ENCODE results near the gene FNDC3B. TPM values are rescaled to one million over a fixed set of nuclear protein-coding genes. Genes with fewer than 3 reads are reported as not detected.

FNDC3B gene
- total and polyA plus RNA-seq, 9 of the 15 experiments (the other 6 are each of a cell fraction or from before 2014, with no cell fraction given): 7.0 to 35.8 (median 16.2) TPM

GRCh38 chr3:172407872-172408271 lies 368.5 kb downstream of the FNDC3B start:
- no peak overlapping the region for H3K9ac ChIP-seq (ENCODE audit: insufficient read depth in 1 of 2, low read depth in 2 of 2, low read length in 2 of 2)
- no TSS peak for BruUV-seq (replicated peaks)
- no peaks in the 10 kb centered on the region for H4K20me1 ChIP-seq (replicated peaks; ENCODE audit: control insufficient read depth, insufficient read depth, low read length)
- intact Hi-C loops (cut with micrococcal nuclease) (no loop called here), in situ Hi-C loops (cut with MboI) (no loop called here)
- no peaks in the 10 kb centered on the region for H3K79me2 ChIP-seq (ENCODE audit: control insufficient read depth, insufficient read depth, low read length)
- DNase-seq (ENCODE audit: extremely low read depth in 1 of 4, low spot score in 3 of 4) (no peak), ATAC-seq (no peak), FAIRE-seq (no peak)
- H2AFZ ChIP-seq (ENCODE audit: low read depth, low read length): no peak overlapping the region
- peaks cover 0 to 8% of the 10 kb centered on the region in 2 experiments; a peak in 1 of 5 replicates for H3K4me1 ChIP-seq (replicated peaks in 1 of 2; ENCODE audit: control insufficient read depth in 2 of 2, insufficient read depth in 2 of 2, low read length in 2 of 2)
- TF ChIP-seq HDAC6 (IDR thresholded peaks at IDR 0.05; ENCODE audit: low read depth, low read length) (no peak), FOSL1 (tag; conservative IDR thresholded peaks at IDR 0.05) (no peak), SMARCC2 (IDR thresholded peaks at IDR 0.05; ENCODE audit: low read depth) (no peak), SRSF7 (optimal IDR thresholded peaks at IDR 0.05; ENCODE audit: low read depth, low read length) (no peak), SMARCA4 (IDR thresholded peaks at IDR 0.05) (no peak), TAL1 (IDR thresholded peaks at IDR 0.05) (no peak), ZC3H11A (IDR thresholded peaks at IDR 0.05; ENCODE audit: low read depth, low read length) (no peak), RUNX1 (IDR thresholded peaks at IDR 0.05; ENCODE audit: low read depth) (no peak), RCOR1 (IDR thresholded peaks at IDR 0.05; ENCODE audit: borderline replicate concordance in 1 of 2, low read depth in 2 of 2, low read length in 2 of 2) (no peak)
- no peaks in the 10 kb centered on the region for H3K9me1 ChIP-seq (ENCODE audit: control insufficient read depth, insufficient read depth, low read length)
- H3K36me3 ChIP-seq (ENCODE audit: control insufficient read depth, insufficient read depth, low read length): no peaks in the 10 kb centered on the region
- no peaks in the 10 kb centered on the region for H3K9me3 ChIP-seq (replicated peaks; ENCODE audit: control insufficient read depth, insufficient read depth, low read depth, low read length)
- no peak overlapping the region for H3K4me2 ChIP-seq (ENCODE audit: insufficient read depth, low read length)
- ChIA-PET CTCF (ENCODE audit: low intra/inter-chr PET ratio) (no interaction called here), POLR2A (no interaction called here)
- peaks cover 0 to 5% of the 10 kb centered on the region in 2 experiments; a peak in 1 of 5 replicates for H3K27me3 ChIP-seq (ENCODE audit: control insufficient read depth in 2 of 2, insufficient read depth in 2 of 2, low read length in 2 of 2)
- no peak overlapping the region for H3K4me3 ChIP-seq
- WGBS (ENCODE audit: insufficient coverage, low coverage, missing lambda C conversion rate): 22% methylated on average over 3 of the region's 3 CpGs
- H3K27ac ChIP-seq (ENCODE audit: extremely low read depth, low read depth, low read length): no peak overlapping the region
